GM19328 (cell line): ENCODE data around the gene ADGRD1.

Source experiments
- ATAC-seq: cut with Tn5 transposase; IDR thresholded peaks from one replicate; pipeline ENCODE4 v1.9.1; 2021; ENCODE audit warnings: mild to moderate bottlenecking, moderate library complexity; ENCODE audit not compliant: unreplicated experiment

Gene ADGRD1

GRCh38 chr12:131020326-131021153 lies 66.8 kb downstream of the ADGRD1 start:
- no peak for ATAC-seq

- ATAC-seq, result no peak
These were observed 67.4 kb downstream of the ADGRD1 start for GRCh38 chr12:131021154-131021541.

- ATAC-seq, result no peak
These were observed 70.3 kb downstream of the ADGRD1 start for GRCh38 chr12:131024026-131024425.

GRCh38 chr12:131024721-131025120 lies 71.0 kb downstream of the ADGRD1 start:
- ATAC-seq, result no peak

GRCh38 chr12:131025234-131025633 lies 71.5 kb downstream of the ADGRD1 start:
- ATAC-seq, result no peak

GRCh38 chr12:131025939-131026702 lies 72.4 kb downstream of the ADGRD1 start:
- ATAC-seq, result no peak

- ATAC-seq, result no peak
These were observed 73.0 kb downstream of the ADGRD1 start for GRCh38 chr12:131026754-131027153.

GRCh38 chr12:131027264-131027663 lies 73.6 kb downstream of the ADGRD1 start:
- no peak for ATAC-seq

GRCh38 chr12:131027876-131028586 lies 74.3 kb downstream of the ADGRD1 start:
- no peak for ATAC-seq

GRCh38 chr12:131028587-131029338 lies 75.1 kb downstream of the ADGRD1 start:
- ATAC-seq, result no peak

- ATAC-seq, result no peak
These were observed 77.0 kb downstream of the ADGRD1 start for GRCh38 chr12:131030472-131031328.

GRCh38 chr12:131032082-131032750 lies 78.5 kb downstream of the ADGRD1 start:
- no peak for ATAC-seq

GRCh38 chr12:131033486-131033885 lies 79.8 kb downstream of the ADGRD1 start:
- no peak for ATAC-seq

- ATAC-seq, result no peak
These were observed 80.3 kb downstream of the ADGRD1 start for GRCh38 chr12:131033886-131034482.

GRCh38 chr12:131034631-131035244 lies 81.0 kb downstream of the ADGRD1 start:
- no peak for ATAC-seq

- ATAC-seq, result no peak
These were observed 81.6 kb downstream of the ADGRD1 start for GRCh38 chr12:131035245-131035681.

GRCh38 chr12:131038159-131038558 lies 84.5 kb downstream of the ADGRD1 start:
- ATAC-seq, result no peak
